ENCODE results near the gene ANKAR. TPM values are rescaled to one million over a fixed set of nuclear protein-coding genes. Genes with fewer than 3 reads are reported as not detected.

The ANKAR gene, protein sequence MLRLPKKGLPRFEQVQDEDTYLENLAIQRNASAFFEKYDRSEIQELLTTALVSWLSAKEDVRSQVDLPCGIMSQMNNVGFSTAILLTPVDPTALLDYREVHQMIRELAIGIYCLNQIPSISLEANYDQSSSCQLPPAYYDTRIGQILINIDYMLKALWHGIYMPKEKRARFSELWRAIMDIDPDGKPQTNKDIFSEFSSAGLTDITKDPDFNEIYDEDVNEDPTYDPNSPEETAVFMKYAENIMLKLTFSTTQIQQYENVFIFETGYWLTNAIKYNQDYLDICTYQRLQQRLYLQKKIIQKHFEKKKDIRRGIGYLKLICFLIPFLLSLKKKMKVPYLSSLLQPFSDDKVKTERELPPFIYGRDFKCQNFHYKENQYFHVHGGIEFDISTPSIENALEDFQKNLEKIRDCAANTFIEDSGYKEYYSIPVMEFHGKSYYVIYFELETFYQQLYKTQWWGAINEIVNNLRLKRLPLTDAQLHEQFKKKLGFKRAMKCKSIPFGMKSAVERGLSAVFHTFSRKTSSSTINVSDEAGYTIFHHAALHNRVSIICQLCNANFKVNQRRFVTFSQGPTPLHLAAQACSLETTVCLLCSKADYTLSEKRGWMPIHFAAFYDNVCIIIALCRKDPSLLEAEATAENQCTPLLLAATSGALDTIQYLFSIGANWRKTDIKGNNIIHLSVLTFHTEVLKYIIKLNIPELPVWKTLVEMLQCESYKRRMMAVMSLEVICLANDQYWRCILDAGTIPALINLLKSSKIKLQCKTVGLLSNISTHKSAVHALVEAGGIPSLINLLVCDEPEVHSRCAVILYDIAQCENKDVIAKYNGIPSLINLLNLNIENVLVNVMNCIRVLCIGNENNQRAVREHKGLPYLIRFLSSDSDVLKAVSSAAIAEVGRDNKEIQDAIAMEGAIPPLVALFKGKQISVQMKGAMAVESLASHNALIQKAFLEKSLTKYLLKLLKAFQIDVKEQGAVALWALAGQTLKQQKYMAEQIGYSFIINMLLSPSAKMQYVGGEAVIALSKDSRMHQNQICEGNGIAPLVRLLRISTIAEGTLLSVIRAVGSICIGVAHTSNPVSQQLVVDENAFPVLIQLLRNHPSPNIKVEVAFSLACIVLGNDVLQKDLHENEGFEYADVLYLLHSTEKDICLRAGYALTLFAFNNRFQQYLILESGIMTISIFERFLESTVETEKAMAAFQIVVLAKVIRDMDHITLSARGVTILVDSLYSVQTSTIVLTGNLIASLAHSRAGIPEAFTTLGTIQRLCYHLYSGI (N-terminal part only)
- 10 to 100 TPM; 11.5 to 22.1 (median 21.1) TPM for total RNA-seq

DNA sequence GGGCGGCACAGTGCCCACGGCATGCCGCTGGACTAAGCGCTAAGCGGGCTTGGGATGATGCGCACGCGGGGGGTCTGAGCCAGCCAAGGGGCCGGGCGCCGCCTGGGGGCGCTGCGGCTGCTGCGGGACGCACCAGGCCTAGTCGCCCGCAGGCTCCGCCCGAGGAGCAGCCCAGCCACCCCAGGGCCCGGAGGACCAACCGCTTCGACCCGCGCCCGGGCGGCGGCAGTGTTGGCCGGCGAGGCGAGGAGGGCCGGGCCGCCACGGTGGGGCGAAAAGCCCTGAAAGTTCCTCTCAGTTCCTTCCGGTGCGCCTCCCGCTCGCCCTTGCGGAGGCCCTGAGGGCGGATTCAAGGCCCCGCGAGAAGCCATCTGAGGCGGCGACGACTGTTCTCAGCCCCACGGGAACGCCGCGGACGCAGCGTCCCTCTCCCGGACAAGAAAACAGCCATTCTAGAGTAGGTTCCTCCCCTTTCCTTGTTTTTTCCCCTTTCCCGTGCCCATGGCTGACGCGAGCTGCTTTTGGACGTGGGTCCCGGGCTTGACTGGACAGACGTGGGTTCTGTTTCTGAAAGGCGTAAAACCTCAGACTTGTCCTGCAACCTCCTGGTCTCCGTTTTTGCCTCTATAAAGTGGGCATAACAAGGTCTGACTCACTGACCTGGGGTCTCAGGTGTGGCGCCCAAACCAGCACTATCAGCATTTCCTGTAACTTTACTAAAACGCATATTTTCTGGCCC, at the start of gene ANKAR:
Gene ANKAR, plus strand, starts transcription at position 297 of the 739 bp plus-strand sequence. CDS start 1,821 bp downstream, outside the sequence.
- H3K36me3 ChIP-seq = no peaks in the 10 kb centered on the region
- TF ChIP-seq POLR2A (IDR thresholded peaks at IDR 0.05) (no peak), POLR2AphosphoS5 (IDR thresholded peaks at IDR 0.05) (peak; percentile 42 to 58 (median 48))
- TF ChIP-seq, protein P1, sequence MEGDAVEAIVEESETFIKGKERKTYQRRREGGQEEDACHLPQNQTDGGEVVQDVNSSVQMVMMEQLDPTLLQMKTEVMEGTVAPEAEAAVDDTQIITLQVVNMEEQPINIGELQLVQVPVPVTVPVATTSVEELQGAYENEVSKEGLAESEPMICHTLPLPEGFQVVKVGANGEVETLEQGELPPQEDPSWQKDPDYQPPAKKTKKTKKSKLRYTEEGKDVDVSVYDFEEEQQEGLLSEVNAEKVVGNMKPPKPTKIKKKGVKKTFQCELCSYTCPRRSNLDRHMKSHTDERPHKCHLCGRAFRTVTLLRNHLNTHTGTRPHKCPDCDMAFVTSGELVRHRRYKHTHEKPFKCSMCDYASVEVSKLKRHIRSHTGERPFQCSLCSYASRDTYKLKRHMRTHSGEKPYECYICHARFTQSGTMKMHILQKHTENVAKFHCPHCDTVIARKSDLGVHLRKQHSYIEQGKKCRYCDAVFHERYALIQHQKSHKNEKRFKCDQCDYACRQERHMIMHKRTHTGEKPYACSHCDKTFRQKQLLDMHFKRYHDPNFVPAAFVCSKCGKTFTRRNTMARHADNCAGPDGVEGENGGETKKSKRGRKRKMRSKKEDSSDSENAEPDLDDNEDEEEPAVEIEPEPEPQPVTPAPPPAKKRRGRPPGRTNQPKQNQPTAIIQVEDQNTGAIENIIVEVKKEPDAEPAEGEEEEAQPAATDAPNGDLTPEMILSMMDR (IDR thresholded peaks at IDR 0.05) = peak in 2 of 3 donors; percentile 21 to 53
- intact Hi-C loops (cut with DNase I; ENCODE audit: low total_unique reads) = no loop called here
- H3K27me3 ChIP-seq = no peaks in the 10 kb centered on the region
- H3K9me3 ChIP-seq = no peaks in the 10 kb centered on the region
- peak within 1 kb of the TSS; percentile 62 to 78 (median 63) for H3K4me3 ChIP-seq
- H3K4me1 ChIP-seq = no peaks in the 10 kb centered on the region
- peak; percentile 59 to 76 for DNase-seq (ENCODE audit: low spot score in 2 of 2)
- H3K27ac ChIP-seq = peak within 1 kb of the TSS; percentile 96 to 97

DNA sequence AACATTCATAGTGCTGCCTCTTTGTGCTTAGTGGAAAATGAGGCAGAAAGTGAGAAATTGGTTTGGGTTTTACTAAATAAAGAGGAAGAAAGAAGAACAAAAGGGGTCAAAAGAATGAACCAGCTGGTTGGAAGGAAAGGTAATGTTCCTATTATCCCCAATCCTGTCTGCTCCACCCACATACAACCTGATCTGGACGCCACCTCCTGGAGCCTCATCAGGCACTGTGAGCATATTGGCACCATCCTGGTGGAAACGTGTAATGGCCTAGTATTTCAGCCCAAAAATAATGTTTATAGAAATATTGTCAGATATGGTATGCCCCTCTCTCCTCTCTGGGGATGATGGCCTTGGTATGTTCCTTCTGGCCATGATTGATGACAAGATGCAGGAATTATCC, 48.8 kb upstream of the ANKAR start:
- Histone ChIP-seq H3K9me3 (no peaks in the 10 kb centered on the region), H3K4me3 (no peak overlapping the region), H3K36me3 (no peaks in the 10 kb centered on the region), H3K27me3 (no peaks in the 10 kb centered on the region), H3K4me1 (no peaks in the 10 kb centered on the region), H3K27ac (no peak overlapping the region)
- intact Hi-C loops (cut with DNase I; ENCODE audit: low total_unique reads) = no loop called here
- no peak for DNase-seq (ENCODE audit: low spot score in 2 of 2)
- TF ChIP-seq POLR2A (IDR thresholded peaks at IDR 0.05) (no peak), POLR2AphosphoS5 (IDR thresholded peaks at IDR 0.05) (no peak)
- TF ChIP-seq, protein P1 (IDR thresholded peaks at IDR 0.05) = no peak

DNA sequence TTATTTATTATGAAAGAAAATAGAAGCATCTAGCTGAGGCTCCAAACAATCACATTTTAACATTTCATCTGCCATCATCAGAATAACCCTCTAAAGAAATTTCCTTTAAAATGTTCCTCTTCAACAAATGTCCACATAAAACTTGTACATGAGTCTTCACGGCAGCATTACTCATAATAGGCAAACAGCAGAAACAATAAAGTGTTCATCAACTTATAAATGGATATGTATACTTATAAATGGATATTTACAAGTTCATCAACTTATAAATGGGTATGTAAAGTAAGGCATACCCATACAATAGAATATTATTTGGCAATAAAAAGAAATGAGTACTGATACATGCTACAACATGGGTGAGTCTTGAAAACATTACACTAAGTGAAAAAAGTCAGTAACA, 46.7 kb upstream of the ANKAR start:
- Histone ChIP-seq H3K36me3 (no peaks in the 10 kb centered on the region), H3K9me3 (no peaks in the 10 kb centered on the region), H3K4me1 (no peaks in the 10 kb centered on the region), H3K27ac (no peak overlapping the region), H3K4me3 (no peak overlapping the region), H3K27me3 (no peaks in the 10 kb centered on the region)
- TF ChIP-seq POLR2A (IDR thresholded peaks at IDR 0.05) = no peak
- TF ChIP-seq POLR2AphosphoS5 (IDR thresholded peaks at IDR 0.05) = no peak
- TF ChIP-seq, protein P1 (IDR thresholded peaks at IDR 0.05) = no peak
- no peak for DNase-seq (ENCODE audit: low spot score in 2 of 2)
- intact Hi-C loops (cut with DNase I; ENCODE audit: low total_unique reads) = no loop called here

DNA sequence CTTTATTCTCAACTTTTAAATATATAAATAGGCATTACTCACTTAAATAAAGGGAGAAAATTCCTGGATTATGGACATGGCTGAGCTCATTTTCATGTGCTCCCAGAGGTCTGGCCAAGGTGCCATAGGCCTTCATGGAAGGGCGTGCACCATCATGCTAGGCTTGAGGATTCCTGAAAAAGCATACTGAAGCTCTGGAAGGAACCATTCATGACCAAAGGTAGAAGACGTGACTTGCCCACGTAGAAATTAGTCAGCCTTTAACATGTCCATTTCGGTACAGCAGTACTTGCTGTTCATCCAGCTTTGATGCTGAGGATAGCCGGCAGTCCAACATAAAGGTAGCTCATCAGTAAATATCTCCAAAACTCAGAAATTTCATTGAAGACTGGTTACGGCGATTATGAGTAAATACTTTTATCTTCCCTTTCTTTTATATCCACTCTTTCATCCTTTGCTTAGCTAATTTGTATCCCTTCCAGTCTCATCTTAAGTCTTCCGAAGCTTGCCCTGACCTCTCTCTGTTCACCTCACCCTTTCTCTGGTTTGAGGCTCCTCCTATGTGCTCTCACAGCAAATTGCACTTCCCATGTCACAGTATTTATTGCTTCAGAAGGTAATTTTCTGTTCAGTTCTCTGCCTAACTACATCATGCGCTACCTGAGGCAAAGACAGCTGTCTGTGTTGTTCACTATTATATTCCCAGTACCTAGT, 45.5 kb upstream of the ANKAR start:
- TF ChIP-seq POLR2AphosphoS5 (IDR thresholded peaks at IDR 0.05) = no peak
- TF ChIP-seq POLR2A (IDR thresholded peaks at IDR 0.05) = no peak
- TF ChIP-seq, protein P1 (IDR thresholded peaks at IDR 0.05) = no peak
- Histone ChIP-seq H3K9me3 (no peaks in the 10 kb centered on the region), H3K4me1 (no peaks in the 10 kb centered on the region), H3K4me3 (no peak overlapping the region), H3K27me3 (no peaks in the 10 kb centered on the region), H3K36me3 (no peaks in the 10 kb centered on the region), H3K27ac (peak overlapping the region in 1 of 2 donors; percentile 52)
- intact Hi-C loops (cut with DNase I; ENCODE audit: low total_unique reads) = no loop called here
- DNase-seq (ENCODE audit: low spot score in 2 of 2) = no peak
